ENCODE results near the gene L3MBTL1.

L3MBTL1 gene

DNA sequence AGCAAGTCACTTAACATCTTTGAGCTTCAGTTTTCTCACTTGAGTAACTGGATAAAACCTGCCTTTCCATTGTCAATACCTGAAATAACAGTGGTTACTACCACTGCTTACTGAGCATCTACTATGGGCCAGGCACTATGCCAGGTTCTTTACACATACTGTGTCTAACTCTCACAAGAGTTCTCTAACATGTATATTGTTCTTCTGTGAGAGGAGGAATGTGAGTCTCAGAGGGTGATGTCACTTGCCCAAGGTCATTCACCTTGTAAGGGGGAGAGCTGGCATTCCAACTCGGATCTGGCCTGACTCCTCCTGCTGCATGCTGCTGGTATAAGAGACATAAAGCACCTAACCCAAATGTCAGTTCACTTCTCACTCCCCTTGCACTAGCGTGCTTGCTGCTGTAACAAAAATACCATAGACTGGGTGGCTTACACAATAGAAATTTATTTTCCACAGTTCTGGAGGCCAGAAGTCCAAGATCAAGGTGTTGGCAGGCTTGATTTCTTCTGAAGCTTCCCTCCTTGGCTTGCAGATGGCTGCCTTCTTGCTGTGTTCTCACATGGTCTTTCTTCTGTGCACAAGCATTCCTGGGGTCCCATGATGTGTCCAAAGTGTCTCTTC lies 29.4 kb downstream of the L3MBTL1 start:
- POLR2A ChIA-PET (ENCODE audit: low non-redundant PET), result no interaction called here
- no peak overlapping the region for H3K27ac ChIP-seq
- TF ChIP-seq, protein P1, sequence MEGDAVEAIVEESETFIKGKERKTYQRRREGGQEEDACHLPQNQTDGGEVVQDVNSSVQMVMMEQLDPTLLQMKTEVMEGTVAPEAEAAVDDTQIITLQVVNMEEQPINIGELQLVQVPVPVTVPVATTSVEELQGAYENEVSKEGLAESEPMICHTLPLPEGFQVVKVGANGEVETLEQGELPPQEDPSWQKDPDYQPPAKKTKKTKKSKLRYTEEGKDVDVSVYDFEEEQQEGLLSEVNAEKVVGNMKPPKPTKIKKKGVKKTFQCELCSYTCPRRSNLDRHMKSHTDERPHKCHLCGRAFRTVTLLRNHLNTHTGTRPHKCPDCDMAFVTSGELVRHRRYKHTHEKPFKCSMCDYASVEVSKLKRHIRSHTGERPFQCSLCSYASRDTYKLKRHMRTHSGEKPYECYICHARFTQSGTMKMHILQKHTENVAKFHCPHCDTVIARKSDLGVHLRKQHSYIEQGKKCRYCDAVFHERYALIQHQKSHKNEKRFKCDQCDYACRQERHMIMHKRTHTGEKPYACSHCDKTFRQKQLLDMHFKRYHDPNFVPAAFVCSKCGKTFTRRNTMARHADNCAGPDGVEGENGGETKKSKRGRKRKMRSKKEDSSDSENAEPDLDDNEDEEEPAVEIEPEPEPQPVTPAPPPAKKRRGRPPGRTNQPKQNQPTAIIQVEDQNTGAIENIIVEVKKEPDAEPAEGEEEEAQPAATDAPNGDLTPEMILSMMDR (conservative IDR thresholded peaks at IDR 0.05; ENCODE audit: low read depth), result no peak
- no peak for DNase-seq (ENCODE audit: low spot score)
- CTCF ChIA-PET, result interaction anchor here (0.6 to 2.3 kb wide), 6 partner anchors 8 to 114 kb away, joined by 3 to 21 read pairs (median 4); no protein-coding TSS in a partner anchor

DNA sequence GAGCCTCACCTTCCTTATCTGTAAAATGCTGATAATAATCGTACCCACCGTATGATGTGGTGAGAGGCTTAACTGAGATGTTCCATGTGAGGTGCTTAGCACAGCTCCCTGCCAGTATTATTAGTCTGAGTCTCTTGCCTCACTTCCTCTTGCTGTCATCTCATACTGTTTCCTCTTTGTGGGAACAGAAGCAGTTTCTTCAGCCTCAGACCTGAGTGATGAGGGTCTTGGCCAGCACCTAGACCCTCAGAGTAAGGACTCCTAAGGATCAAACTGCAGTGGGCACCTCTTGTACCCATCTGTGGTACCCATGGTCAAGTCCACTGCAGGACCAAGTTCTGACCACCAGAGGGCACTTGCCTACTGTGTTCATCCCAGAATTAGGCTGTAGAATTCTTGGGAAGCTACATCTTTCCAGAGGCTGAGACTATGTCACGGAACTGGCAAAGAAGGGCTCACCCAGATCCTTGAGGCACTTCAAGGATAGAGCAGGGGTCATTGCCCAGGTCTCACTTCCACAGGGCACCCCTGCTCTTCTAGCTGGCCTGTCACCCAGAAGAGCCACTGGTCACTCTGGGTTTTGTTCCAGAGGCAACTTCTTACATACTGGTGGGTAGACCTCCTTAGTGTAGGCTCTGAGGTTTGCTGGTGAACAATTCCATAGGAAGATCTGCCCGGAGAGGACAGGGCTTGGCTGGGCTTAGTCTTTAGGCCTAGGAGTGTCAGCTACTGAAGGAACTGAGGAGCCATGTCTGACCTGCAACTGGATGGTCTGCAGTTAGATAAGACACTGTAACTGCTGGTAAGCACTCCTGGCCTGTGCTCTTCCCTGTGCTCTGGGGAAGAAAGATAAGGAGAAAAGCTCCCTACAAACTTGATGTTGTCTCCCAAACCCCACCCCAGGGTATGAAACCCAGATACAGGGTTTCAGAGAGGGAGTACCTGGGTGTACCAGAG lies 30.7 kb downstream of the L3MBTL1 start:
- H3K27ac ChIP-seq, result no peak overlapping the region
- ChIA-PET CTCF (interaction anchor here (0.5 to 2.3 kb wide), 44 partner anchors 9 to 1921 kb away, joined by 3 to 21 read pairs (median 4); partner anchors contain the start of genes IFT52 and SGK2), POLR2A (ENCODE audit: low non-redundant PET) (no interaction called here)
- DNase-seq (ENCODE audit: low spot score), result peak; percentile 81
- TF ChIP-seq, protein P1 (conservative IDR thresholded peaks at IDR 0.05; ENCODE audit: low read depth), result peak; percentile 99

DNA sequence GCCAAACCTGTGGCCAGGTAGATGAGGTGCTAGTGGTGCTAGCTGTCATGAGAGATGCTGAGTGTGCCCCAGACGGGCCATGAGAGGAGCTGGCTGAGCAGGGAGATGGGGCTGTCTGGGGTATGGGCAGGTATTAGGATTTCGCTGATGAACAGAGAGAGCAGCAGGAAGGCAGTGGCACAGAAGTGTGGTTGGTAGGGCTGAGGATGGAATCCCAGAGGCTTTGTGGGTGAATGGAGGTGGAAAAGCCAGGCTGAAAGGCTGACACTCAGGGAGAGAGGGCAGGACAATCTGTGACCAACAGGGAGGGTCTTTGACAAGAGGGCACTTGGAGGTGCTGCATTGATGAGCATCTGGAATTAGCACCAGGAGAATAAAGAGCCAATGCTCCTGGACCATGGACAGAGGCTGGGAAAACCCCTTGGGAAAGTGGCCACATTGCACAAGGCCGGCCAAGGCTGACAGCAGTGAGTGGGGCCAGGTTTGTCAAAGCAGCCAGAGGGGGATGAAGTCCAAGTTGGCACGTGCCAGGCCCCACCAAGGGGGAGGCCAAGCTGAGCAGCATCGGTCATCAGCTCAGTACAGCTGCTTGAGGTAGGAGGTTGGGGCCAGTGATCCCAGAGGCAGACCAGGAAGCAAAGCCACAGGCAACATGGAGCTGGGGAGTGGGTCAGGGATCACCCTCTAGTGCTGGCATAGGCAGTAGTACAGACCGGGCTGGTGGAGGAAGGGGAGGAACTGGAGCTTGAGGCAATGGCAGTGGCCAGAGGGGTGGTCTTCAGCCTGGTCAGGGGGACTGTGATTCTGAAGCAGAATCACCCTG lies 31.6 kb downstream of the L3MBTL1 start:
- ChIA-PET POLR2A (ENCODE audit: low non-redundant PET) (interaction anchor here (0.5 kb wide), 1 partner anchor 198 kb away, joined by 3 read pairs; no protein-coding TSS in a partner anchor), CTCF (interaction anchor here (0.7 to 2.2 kb wide), 14 partner anchors 10 to 543 kb away, joined by 3 to 21 read pairs (median 6); partner anchors contain the start of genes IFT52 and SGK2)
- no peak overlapping the region for H3K27ac ChIP-seq
- DNase-seq (ENCODE audit: low spot score), result no peak
- TF ChIP-seq, protein P1 (conservative IDR thresholded peaks at IDR 0.05; ENCODE audit: low read depth), result no peak

DNA sequence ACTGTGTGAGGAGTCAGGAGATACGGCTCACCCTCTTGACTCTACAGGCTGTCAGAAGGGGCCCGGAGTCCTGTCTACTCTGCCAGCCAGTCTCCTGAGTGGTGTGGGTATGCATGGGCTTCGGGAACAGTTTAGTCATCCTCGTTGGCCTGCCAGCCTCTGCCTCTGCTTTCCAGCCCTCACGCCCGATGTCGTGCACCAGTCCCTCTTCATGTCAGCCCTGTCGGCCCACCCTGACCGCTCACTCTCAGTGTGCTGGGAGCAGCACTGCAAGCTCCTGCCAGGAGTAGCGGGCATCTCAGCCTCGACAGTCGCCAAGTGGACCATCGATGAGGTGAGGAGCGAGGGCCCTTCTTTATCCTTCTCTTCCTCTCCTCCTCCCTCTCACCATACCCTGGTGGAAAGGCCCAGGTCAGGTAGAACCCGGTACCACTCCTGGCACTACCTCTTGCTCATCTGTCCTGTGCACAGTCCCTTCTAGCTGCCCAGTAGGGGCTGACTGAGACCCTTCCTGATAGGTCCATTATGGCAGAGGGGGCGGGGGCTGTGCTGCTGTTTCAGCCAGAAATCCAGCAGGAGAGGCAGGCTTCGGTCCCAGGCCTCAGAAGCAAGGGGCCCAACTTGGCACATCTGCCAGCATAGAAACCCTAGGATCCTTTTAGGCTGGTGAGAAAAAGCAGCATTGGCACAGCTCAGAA lies 32.6 kb downstream of the L3MBTL1 start:
- TF ChIP-seq, protein P1 (conservative IDR thresholded peaks at IDR 0.05; ENCODE audit: low read depth), result no peak
- no peak overlapping the region for H3K27ac ChIP-seq
- ChIA-PET CTCF (interaction anchor here (0.8 kb wide), 1 partner anchor 17 kb away, joined by 5 read pairs; no protein-coding TSS in a partner anchor), POLR2A (ENCODE audit: low non-redundant PET) (no interaction called here)
- no peak for DNase-seq (ENCODE audit: low spot score)

DNA sequence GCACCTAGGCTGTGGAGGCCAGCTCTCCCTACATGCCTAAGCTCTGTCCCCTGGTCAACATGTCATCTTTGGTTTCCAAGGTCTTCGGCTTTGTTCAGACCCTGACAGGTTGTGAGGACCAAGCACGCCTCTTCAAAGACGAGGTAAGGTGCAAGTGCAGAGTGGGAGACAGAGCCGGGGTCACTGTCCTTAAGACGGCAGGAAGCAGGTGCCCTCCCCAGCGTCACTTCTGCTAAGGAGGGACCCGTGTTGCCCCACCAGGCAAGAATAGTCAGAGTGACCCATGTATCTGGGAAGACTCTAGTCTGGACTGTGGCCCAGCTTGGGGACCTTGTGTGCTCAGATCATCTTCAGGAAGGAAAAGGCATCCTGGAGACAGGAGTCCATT lies 33.2 kb downstream of the L3MBTL1 start:
- ChIA-PET POLR2A (ENCODE audit: low non-redundant PET) (interaction anchor here (0.6 kb wide), 1 partner anchor 24 kb away, joined by 4 read pairs; no protein-coding TSS in a partner anchor), CTCF (interaction anchor here (0.8 kb wide), 1 partner anchor 18 kb away, joined by 5 read pairs; no protein-coding TSS in a partner anchor)
- no peak overlapping the region for H3K27ac ChIP-seq
- TF ChIP-seq, protein P1 (conservative IDR thresholded peaks at IDR 0.05; ENCODE audit: low read depth), result no peak
- DNase-seq (ENCODE audit: low spot score), result no peak

All from RWPE1 (cell line).